GM18511 (cell line): Measurements from ENCODE around the gene PRIMA1.

ENCODE experiments used
- ATAC-seq: cut with Tn5 transposase; IDR thresholded peaks from one replicate; pipeline ENCODE4 v1.9.1; 2021; ENCODE audit warnings: mild to moderate bottlenecking, moderate library complexity; ENCODE audit not compliant: unreplicated experiment

The PRIMA1 gene

DNA sequence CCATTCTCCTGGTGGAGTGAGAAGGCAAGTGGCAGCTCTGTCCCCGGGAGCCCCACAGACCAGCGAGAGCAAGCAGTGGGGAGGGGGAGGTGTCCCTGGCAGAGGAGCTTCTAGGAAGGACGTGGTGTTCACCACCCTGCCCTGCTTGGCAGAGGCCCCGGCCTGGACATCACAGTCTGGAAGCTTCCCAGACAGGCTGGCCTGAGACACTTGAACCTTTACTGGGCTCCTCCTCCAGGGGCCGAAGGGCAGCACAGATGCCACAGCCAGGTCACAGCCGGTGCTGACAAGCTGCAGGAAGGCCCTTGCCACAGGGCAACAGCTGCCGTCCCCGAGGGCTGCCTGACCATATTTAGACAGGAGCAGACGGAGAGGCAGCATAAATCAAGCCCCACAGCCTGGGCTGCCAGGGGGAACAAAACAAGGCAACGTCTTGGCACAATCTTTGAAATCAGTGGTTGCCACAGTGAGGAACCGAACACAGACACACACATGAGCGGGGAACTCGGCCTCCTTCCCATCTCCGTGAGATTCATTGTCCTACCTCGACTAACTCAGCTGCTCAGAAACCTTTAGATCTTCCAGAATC lies 28.5 kb downstream of the PRIMA1 start:
- no peak for ATAC-seq

GRCh38 chr14:93757206-93757605 lies 31.1 kb downstream of the PRIMA1 start:
- no peak for ATAC-seq

- ATAC-seq, result no peak
These were observed 34.6 kb downstream of the PRIMA1 start for GRCh38 chr14:93753647-93754046.

- ATAC-seq, result no peak
These were observed 35.2 kb downstream of the PRIMA1 start for GRCh38 chr14:93752980-93753561.

DNA sequence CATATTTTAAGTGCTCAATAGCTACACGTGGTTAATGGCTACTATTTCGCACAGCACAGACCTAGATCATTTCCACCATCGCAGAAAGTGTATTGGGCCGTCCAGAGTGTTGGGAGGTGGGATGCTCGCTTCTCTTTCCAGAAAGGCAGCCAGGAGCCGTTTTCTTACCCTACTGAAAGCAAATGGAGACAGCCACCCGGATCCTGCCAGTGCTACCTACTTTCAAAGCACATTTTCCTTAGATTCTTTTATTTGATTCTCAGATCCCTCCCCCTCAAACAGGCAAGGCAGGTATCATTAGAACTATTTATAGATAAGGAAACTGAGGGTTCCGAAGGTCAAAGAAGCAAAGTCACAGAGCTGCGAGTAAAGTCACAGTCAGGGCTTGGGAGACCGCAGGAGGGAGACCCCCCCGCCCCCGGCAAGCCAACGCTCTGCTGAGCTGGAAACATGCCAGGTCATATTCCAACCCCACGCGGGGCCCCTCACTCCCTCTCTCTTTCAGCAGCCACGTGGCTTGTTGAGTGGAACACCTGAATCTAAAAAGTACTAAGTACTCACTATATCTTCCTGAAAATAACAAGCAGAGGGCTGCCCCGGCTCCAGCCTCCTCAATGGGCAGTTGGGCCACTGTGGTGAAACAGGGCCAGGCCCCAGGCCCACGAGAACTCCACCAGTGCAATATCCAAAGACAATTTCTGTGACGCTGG lies 36.2 kb downstream of the PRIMA1 start:
- no peak for ATAC-seq

- ATAC-seq, result no peak
These were observed 39.2 kb downstream of the PRIMA1 start for GRCh38 chr14:93749076-93749420.

DNA sequence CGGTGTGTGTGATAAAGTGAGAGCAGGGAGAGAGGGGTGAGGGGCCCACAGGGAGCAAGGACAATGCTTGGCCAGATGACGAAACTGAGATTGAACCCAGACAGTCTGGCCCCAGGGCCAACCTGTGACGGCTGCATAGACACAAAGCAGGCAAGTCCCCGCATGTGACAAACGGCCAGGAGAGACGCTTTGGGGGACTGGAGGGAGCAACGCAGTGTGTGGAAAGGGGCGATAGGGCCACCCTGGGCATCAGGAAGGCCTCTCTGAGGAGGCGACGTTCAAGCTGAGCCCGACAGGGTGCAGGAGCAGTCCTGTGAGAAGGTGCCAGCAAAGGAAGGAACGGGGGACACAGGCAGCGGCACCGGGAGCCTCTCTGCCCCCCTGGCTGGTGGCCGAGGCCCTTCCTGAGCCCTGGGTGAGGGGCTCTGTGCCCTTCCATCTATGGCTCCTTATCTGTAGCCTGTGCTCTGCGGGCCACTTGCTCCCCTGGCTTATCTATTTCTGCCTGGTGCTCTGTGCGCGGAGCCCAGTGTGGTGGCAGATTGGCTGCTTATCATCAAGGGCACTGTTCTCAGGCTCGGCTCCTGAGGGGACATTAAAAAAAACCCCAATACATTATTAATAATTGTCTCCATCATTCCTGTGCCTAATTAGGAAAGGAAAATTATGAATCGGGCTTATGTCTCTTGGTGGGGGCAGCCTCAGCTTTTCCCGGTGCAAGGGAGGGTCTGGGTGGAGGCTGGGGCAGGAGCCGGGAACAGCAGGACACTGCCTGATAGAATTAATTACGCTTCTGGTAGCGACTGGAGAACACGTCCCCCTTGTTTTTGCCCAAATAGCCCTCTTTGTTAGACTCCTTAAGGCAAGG lies 39.8 kb downstream of the PRIMA1 start:
- no peak for ATAC-seq

GRCh38 chr14:93747560-93747959 lies 40.7 kb downstream of the PRIMA1 start:
- ATAC-seq, result no peak

- ATAC-seq, result no peak
These were observed 41.2 kb downstream of the PRIMA1 start for GRCh38 chr14:93747102-93747501.

GRCh38 chr14:93745603-93746273 lies 42.5 kb downstream of the PRIMA1 start:
- ATAC-seq, result no peak

DNA sequence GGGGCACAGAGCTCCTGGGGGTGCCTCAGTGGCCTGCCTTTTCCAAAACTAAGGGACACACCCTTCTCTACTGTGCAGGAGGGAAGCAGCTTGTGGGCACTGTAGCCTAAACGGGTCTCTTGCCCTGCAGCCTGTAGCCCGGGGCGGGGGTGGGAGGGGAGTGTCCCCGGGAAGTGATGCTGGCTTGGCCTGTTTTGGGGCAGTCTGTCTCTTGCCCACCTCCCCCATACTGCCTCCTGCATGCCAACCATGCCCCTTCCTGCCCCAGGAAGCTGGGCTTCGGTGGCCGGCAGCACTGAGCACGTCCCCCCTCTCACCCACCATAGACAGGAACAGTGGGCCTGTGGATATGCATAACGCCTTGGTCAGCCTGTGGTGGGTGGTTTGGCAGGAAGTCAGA lies 43.4 kb downstream of the PRIMA1 start:
- ATAC-seq, result no peak

GRCh38 chr14:93744176-93744575 lies 44.1 kb downstream of the PRIMA1 start:
- no peak for ATAC-seq

GRCh38 chr14:93743270-93744060 lies 44.8 kb downstream of the PRIMA1 start:
- ATAC-seq, result no peak

DNA sequence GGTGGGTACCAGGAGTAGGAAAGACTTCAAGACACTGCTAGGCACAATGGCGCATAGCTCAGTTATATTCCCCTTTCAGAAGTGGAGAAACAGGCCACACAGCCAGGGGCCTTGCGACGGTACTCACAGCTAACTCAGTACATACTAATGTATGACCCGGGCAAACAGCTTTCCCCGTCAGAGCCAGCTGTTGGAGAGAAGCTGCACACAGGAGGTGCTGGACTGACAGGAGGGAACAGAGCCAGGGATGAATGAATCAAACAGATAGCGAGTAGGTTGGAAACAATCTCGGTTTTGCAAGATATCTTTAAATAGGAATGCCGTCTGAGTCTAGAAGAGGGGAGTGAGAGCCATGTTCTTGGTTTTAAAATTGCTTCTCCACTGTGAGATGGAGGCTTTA lies 45.5 kb downstream of the PRIMA1 start:
- ATAC-seq, result no peak

GRCh38 chr14:93741556-93742230 lies 46.6 kb downstream of the PRIMA1 start:
- ATAC-seq, result no peak

GRCh38 chr14:93737634-93738033 lies 50.7 kb downstream of the PRIMA1 start:
- no peak for ATAC-seq

GRCh38 chr14:93736378-93737014 lies 51.8 kb downstream of the PRIMA1 start:
- ATAC-seq, result no peak

DNA sequence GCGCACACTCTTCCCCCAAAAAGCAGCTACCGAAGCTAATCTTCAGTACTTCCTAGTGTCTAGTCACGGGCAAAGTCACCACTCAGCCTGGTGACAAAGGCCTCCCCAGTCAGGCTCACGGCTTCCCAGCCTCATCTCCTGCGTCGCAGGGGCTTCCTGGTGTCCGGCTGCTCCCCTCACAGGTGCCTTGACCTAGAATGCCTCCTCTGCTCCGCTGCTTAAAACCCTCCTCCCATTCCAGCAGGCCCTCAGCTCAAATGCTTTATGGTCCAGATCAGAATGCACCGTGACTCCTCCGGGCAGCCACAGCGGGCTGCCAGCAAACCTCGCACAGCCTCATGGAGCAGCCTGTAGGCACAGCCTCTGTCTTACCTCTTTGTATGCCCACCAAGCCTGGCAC lies 53.1 kb downstream of the PRIMA1 start:
- no peak for ATAC-seq

DNA sequence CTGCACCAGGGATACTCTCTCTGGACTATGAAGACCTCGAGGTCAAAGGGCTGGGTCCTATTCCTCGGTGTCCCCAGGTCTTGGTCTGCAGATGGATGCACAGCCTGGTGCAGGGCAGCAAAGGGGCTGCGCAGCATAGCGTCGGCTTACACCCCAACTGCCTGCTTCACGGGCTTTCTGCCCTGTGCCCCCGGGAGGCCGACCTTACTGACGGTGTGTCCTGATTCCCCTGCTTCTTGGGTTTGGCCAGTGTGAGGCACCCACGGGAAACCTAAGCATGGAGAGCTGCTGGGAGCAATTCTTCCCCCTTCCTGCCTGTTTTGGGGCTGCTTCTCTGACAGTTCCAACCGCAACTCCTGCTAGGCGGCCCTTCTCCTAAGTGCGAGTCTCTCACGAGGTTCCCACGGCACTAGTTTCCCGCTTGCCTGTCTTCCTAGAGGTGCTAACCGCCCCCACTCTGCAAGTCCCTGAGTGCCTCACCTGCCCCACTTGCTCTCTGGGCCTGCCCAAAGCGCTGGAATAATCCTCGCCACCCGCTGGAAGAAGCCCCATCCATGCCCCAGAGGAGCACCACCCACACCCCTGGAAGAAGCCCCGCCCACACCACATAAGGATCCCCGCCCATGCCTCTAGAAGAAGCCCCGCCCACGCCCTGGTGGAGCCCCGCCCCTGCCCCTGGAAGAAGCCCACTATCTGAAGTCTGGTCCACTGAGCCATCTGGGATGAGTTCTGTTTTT lies 54.0 kb downstream of the PRIMA1 start:
- ATAC-seq, result no peak
